Endodermal cell (in vitro differentiated cells): Measurements from ENCODE around the gene CMYA5. TPM values are rescaled to one million over a fixed set of nuclear protein-coding genes. Genes with fewer than 3 reads are reported as not detected.

ENCODE experiments used
- DNase-seq: peaks from one replicate; pipeline ENCODE4 v3.0.0-alpha.2; 2017
- H3K27ac ChIP-seq: 2 replicates; pipeline ENCODE4 v1.5.1; 2013; ENCODE audit warnings: mild to moderate bottlenecking, low read depth, low read length, moderate library complexity
- H3K27me3 ChIP-seq: 2 replicates; pipeline ENCODE4 v1.6.1; 2013; ENCODE audit warnings: mild to moderate bottlenecking, low read length, moderate library complexity; ENCODE audit not compliant: insufficient read depth, control insufficient read depth, poor library complexity, severe bottlenecking
- H3K36me3 ChIP-seq: 2 replicates; pipeline ENCODE4 v1.7.0; 2013; ENCODE audit warnings: mild to moderate bottlenecking, low read length, moderate library complexity; ENCODE audit not compliant: control insufficient read depth, insufficient read depth
- H3K4me1 ChIP-seq: one replicate; pipeline ENCODE4 v1.7.0; 2013; ENCODE audit warnings: low read length; ENCODE audit not compliant: control insufficient read depth, insufficient read depth
- H3K4me3 ChIP-seq: 2 replicates; pipeline ENCODE4 v1.5.1; 2013; ENCODE audit warnings: mild to moderate bottlenecking, low read length, moderate library complexity
- H3K9ac ChIP-seq: 2 replicates; pipeline ENCODE4 v1.6.1; 2013; ENCODE audit warnings: mild to moderate bottlenecking, low read length, moderate library complexity; ENCODE audit not compliant: poor library complexity, severe bottlenecking; ENCODE audit errors: extremely low read depth
- H3K9me3 ChIP-seq: 2 replicates; pipeline ENCODE4 v1.6.1; 2013; ENCODE audit warnings: mild to moderate bottlenecking, low read length, moderate library complexity; ENCODE audit not compliant: control insufficient read depth
- H3K27ac Mint-ChIP-seq: 2 replicates; pipeline ENCODE4 v1.8.0; 2020; ENCODE audit warnings: mixed read lengths
- H3K27me3 Mint-ChIP-seq: 2 replicates; pipeline ENCODE4 v1.8.0; 2021; ENCODE audit warnings: mild to moderate bottlenecking, mixed read lengths; ENCODE audit not compliant: insufficient read depth
- H3K36me3 Mint-ChIP-seq: 2 replicates; pipeline ENCODE4 v1.8.0; 2020; ENCODE audit warnings: low read depth, mixed read lengths
- H3K4me1 Mint-ChIP-seq: 2 replicates; pipeline ENCODE4 v1.8.0; 2020; ENCODE audit warnings: mixed read lengths
- H3K4me3 Mint-ChIP-seq: 2 replicates; pipeline ENCODE4 v1.8.0; 2020; ENCODE audit warnings: mild to moderate bottlenecking, moderate library complexity, mixed read lengths
- H3K9me3 Mint-ChIP-seq: 2 replicates; pipeline ENCODE4 v1.8.0; 2020; ENCODE audit warnings: mild to moderate bottlenecking, mixed read lengths
- CTCF ChIP-seq: fragments of 200-600 bp; sonication (generic); conservative IDR thresholded peaks from 2 replicates; pipeline ENCODE4 v1.5.0; 2021; ENCODE audit warnings: antibody characterized with exemption, mild to moderate bottlenecking
- WGBS, 2 experiments: methylation state at CpG; one replicate each; pipeline versions ENCODE4 v1.1.5 to v1.1.7; 2013; ENCODE audit warnings: missing lambda C conversion rate in 2 of 2, mixed read lengths in 1 of 2; ENCODE audit not compliant: insufficient coverage in 1 of 2, insufficient read length in 1 of 2; 5-methylcytosine and 5-hydroxymethylcytosine counted together
- total RNA-seq, 2 donors: library from RNA; stranded (reverse); fragmentation: NEBNext Ultra II Directional in 1 of 2; extraction: Animal tissue kit (Norgen Biotek cat#: 25700) in 1 of 2; gene quantifications; 2 replicates in 1 of 2; 3 replicates in 1 of 2; pipeline ENCODE4 v1.2.1, GENCODE V29; 2021

CMYA5 gene
- total RNA-seq, 2 donors from 2014 or later, result 0.69 to 1.6 TPM

GRCh38 chr5:79716839-79717238, 27.2 kb downstream of the CMYA5 start:
- DNase-seq, result no peak

GRCh38 chr5:79720096-79720495, 30.5 kb downstream of the CMYA5 start:
- no peak for TF ChIP-seq CTCF
- no peaks in the 10 kb centered on the region for H3K36me3 ChIP-seq
- no peak overlapping the region for H3K27ac ChIP-seq
- H3K9me3 ChIP-seq, result peaks cover 27% of the 10 kb centered on the region
- H3K27me3 ChIP-seq, result no peaks in the 10 kb centered on the region
- H3K9me3 Mint-ChIP-seq, result peaks cover 17% of the 10 kb centered on the region
- H3K9ac ChIP-seq, result no peak overlapping the region
- H3K36me3 Mint-ChIP-seq, result no peaks in the 10 kb centered on the region
- H3K4me3 Mint-ChIP-seq, result no peak overlapping the region
- H3K4me1 ChIP-seq, result no peaks in the 10 kb centered on the region
- no peaks in the 10 kb centered on the region for H3K27me3 Mint-ChIP-seq
- no peak overlapping the region for H3K27ac Mint-ChIP-seq
- no peak overlapping the region for H3K4me3 ChIP-seq
- no peak for DNase-seq
- no peaks in the 10 kb centered on the region for H3K4me1 Mint-ChIP-seq

More at GRCh38 chr5:79716839-79717238, 27.2 kb downstream of the CMYA5 start:
- H3K4me1 ChIP-seq, result no peaks in the 10 kb centered on the region
- H3K4me3 ChIP-seq, result no peak overlapping the region
- no peak overlapping the region for H3K27ac Mint-ChIP-seq
- no peaks in the 10 kb centered on the region for H3K36me3 Mint-ChIP-seq
- peaks cover 4% of the 10 kb centered on the region for H3K4me1 Mint-ChIP-seq
- no peak overlapping the region for H3K27ac ChIP-seq
- no peaks in the 10 kb centered on the region for H3K27me3 ChIP-seq
- no peaks in the 10 kb centered on the region for H3K27me3 Mint-ChIP-seq
- H3K4me3 Mint-ChIP-seq, result no peak overlapping the region
- no peak overlapping the region for H3K9ac ChIP-seq
- peaks cover 27% of the 10 kb centered on the region for H3K9me3 ChIP-seq
- TF ChIP-seq CTCF, result no peak
- peaks cover 15% of the 10 kb centered on the region for H3K9me3 Mint-ChIP-seq
- no CpG with 5 or more reads among the region's 1 CpG for WGBS, 2 experiments
- no peaks in the 10 kb centered on the region for H3K36me3 ChIP-seq

GRCh38 chr5:79727451-79728355, 38.1 kb downstream of the CMYA5 start:
- WGBS, 2 experiments, result 92 to 94% methylated on average over 12 to 14 of the region's 14 CpGs
- Histone ChIP-seq H3K27me3 (peaks cover 22% of the 10 kb centered on the region), H3K27ac (no peak overlapping the region), H3K4me3 (no peak overlapping the region), H3K9ac (no peak overlapping the region), H3K36me3 (no peaks in the 10 kb centered on the region), H3K4me1 (no peaks in the 10 kb centered on the region), H3K9me3 (no peaks in the 10 kb centered on the region)
- Mint-ChIP-seq H3K36me3 (no peaks in the 10 kb centered on the region), H3K4me3 (no peak overlapping the region), H3K4me1 (no peaks in the 10 kb centered on the region), H3K9me3 (peaks cover 2% of the 10 kb centered on the region), H3K27ac (no peak overlapping the region), H3K27me3 (peaks cover 26% of the 10 kb centered on the region)
- DNase-seq, result no peak
- no peak for TF ChIP-seq CTCF
